HG03378 (cell line): ENCODE measurements around the gene RAPGEF6.
"Not testable (repeated sequence)": the region's sequence is repeated elsewhere in the genome, so short reads cannot be mapped to it uniquely, and the experiment has no call there.

Experiments used
- ATAC-seq: cut with Tn5 transposase; IDR thresholded peaks from one replicate; pipeline ENCODE4 v1.9.1; 2021; ENCODE audit warnings: mild to moderate bottlenecking, moderate library complexity; ENCODE audit not compliant: unreplicated experiment

The RAPGEF6 gene

DNA sequence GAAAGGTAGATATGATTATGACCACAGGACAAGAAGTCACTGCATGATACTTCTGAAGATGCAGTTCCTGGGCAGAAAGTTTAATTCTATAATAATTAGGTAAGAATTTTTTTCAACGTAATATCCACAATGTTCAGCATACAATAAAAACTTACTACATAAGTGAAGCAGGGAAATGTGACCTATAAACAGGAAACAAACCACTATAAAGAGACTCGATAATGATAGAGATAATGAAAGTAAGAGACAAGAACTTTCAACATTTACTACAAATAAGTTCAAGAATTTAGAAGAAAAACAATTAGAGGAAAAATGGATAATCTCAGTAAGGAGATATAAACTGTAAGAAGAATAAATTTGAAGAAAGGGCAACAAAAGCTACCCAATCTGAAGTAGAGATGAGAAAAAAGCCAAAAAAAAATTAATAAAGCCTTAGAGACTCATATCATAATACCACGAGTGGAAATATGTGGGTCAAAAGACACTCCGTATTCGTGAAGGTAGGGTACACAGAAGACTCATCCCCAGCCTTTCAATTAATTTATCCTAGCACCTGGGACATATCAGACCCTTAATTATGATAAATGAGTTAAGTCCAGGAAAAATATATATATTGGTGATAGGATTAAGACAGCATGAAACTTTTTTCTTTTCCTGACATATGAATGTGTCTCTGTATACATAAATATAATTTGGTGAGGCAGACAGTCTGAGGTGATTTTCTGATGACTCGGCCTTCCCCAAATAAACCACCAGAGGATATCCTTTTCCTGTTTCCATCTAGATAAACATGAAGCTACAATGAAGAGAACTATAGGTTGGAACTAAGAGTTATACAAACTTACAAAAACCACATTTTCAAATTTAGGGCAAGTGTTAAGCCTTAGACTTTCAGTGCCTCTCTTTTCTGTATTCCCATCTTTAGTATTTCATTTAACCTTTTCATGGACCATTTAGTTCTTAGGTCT is 120.4 kb downstream of the RAPGEF6 start:
- ATAC-seq = peak; percentile 70

DNA sequence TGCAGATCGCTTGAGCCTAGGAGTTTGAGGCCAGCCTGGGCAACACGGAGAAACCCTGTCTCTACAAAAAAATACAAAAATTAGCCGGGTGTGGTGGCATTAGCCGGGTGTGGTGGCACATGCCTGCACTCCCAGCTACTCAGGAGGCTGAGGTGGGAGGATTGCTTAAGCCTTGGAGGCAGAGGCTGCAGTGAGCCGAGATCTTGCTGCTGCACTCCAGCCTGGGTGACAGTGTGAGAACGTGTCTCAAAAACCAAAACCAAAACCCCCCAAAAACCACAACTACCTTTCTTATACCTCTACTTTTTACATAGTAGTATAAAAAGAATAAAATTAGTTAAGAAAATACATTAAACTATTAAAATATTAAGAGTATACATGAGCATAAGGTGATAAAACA is 121.2 kb downstream of the RAPGEF6 start:
- no peak for ATAC-seq

DNA sequence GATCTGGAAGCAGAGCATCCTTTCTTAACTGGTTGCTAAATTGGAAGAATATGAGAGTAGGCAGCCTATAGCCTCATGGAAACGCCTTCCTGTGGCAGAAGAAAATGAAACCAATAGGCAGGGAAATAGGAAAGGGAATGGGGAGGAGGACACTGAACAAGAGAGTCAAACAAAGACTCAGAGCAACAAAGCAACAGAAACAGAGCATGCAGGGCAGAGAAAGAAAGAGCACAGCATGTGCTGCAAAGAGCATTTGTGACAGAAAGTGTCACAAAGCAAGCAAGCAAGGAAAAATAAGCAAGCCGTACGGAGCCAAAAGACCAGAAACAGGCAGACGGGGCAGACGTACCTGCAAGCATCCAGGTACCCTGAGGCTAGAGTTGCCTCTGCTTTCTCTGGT is 123.1 kb downstream of the RAPGEF6 start:
- no peak for ATAC-seq

DNA sequence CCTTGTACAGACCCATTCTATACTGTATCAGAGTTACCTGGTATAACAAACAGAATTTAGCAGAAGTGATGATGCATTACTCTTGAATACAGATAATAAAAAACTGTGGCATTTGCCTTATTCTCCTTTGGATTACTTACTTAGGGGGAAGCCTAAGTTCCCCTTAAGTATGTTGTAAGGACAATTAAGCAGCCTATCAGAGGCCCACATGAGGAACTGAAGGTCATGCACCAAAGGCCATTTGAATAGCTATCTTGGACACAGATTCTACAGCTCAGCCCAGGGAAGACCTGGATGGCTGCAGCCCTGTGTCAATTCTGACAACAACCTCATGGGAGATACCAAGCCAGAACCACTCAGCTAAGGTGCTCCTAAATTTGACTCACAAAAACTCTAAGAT is 125.2 kb downstream of the RAPGEF6 start:
- no peak for ATAC-seq

DNA sequence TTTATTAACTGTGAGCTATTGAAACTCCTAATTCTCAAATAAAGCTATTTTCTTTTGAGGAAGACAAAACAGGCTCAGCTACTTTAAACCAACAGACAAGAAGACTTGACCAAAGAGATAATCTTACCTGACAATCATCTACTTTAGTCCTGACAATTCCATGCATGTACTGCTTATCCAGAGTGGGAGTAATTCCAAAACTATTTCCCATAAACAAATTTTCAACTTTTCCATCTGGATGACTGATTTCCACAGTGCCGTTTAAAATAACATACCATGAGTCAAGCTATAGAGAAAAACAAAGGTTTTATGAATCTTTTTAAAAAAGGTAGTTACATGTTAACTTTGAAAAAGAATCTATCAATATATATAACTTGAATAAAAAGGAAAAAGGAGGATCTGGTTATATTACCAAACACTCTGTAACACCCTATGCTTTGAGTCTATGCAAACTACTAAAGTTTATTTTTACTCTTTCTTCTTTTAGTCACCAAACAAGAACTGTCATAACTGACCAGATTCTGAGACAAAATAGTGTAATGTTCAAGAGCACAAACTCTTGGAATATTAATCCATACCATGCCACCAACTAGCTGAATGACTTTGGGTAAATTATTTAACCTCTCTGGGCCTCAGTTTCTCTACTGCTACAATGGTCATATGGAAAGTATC is 129.7 kb downstream of the RAPGEF6 start:
- no peak for ATAC-seq

DNA sequence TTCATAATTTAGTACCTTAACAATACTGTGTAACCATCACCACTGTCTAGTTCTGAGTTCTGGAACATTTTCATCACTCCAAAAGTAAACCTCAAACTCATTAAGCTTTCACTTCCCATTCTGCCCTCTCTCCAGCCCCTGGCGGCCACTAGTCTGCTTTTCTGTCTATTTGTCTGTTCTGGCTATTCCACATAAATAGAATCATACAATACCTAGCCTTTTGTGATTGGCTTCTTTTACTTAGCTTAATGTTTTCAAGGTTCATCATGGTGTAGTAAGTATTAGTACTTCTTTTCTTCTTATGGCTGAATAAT is 138.7 kb downstream of the RAPGEF6 start:
- ATAC-seq = peak; percentile 98

DNA sequence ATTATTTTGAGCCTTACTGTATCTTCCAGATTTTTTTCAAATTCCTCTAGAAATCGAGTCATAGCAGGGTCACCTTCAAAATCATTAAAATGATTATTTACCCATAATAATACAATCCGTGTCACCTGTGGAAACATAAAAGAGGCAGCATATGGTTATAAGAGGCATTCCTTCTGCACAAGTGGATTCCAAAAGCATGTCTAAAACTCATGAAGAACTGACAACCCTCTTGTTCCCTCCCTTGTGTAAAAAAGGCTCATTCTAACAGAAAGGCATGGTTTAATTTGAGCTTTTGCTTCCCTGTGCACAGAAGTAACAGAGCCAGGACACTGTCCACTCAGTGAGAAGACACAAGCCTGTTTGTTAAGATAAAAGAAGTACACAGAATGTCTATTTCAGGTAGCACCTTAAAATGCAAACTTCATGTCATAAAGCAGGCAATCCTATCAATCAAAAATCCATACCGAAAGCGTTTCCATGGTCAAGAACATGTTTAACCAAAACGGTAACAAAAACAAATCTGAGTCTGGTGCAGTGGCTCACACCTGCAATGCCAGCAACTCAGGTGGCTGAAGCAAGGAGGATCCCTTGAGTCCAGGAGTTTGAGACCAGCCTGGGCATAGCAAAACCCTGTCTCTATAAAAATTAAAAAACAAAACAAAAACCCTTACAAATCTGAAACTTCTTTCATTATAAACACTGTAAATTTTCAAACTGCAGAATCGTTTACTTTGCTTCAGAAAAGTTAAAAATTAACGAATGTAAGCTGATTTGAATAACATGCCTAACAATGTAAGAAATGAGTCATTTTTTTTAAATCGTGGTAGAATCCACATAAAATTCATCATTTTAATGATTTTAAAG is 139.3 kb downstream of the RAPGEF6 start:
- no peak for ATAC-seq

DNA sequence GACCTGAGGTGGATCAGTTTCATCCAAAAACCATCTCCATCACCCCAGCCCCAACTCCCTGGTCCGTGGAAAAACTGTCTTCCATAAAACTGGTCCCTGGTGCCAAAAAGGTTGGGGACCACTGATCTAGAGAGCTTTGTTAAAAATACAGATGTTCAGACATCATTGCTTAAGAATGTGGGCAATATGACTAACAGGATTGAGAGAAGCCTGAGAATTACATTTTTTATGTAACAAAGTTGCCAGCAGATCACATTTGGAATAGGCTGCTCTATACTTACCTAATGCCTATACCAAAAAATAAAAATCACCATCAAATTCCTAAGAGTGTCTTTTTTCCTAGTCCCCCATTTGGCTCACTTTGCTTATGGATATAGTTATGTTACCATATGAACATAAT is 143.3 kb downstream of the RAPGEF6 start:
- ATAC-seq = no peak

DNA sequence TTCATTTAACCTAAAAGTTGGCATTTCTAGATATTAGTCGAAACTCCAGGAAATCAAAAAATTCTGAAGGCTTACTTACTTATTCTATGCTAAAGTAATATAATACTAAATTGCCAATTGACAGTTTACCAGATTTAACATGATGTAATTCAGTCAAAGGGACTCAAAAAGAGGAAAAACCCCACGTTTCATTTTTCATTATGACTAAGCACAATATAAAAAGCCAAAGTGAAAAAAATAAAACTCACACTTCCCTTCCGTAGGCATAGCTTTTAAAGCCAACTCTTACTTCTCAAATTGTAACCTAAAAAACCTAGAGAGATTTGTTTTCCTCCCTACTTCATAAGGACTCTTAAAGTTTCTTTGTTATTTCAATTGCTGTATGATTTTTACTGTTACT is 146.6 kb downstream of the RAPGEF6 start:
- ATAC-seq = peak; percentile 87

DNA sequence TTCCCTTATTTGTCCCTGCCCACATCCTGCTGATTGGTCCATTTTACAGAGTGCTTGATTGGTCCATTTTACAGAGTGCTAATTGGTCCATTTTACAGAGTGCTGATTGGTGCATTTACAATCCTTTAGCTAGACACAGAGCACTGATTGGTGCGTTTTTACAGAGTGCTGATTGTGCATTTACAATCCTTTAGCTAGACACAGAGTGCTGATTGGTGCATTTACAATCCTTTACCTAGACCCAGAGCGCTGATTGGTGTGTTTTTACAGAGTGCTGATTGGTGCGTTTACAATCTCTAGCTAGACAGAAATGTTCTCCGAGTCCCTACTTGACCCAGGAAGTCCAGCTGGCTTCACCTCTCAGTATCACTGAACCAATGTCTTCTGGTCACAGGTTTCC is 147.7 kb downstream of the RAPGEF6 start:
- not testable (repeated sequence) for ATAC-seq

DNA sequence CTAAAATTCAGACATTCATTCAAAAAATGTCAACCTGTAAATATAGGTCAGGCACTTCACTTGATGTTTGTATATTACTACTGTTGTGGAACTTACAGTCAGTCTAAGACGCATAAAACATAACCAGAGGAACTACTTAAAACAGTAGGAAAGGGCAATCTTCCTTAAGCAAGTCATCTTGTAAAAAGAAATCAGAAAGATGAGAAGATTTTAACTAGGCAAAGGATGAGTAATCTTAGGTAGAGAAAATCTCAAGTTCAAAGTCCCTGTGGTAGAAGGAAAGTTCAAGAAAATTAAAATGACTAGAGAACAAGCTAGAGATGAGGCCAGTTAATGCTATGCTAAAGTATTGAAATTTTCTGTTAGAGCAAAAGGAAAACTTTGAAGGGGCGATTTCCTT is 152.4 kb downstream of the RAPGEF6 start:
- no peak for ATAC-seq

DNA sequence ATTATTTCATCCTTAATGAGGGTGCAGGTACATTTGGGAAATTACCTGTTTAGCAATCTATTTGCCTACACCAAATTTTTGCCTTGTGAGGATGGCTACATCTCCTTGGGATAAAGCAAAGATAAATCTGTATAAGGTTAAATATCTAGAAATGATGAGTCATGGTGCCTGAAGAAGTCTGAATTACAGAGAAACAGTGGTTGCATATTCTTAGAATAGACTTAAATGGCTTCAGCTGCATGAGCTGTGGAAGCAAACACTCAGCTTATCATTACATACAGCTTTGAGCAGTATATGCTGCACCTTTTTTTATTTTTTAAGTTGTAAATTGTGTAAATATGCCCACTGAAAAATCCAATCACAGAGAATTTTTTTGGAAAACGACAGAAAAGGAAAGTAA is 153.5 kb downstream of the RAPGEF6 start:
- no peak for ATAC-seq

DNA sequence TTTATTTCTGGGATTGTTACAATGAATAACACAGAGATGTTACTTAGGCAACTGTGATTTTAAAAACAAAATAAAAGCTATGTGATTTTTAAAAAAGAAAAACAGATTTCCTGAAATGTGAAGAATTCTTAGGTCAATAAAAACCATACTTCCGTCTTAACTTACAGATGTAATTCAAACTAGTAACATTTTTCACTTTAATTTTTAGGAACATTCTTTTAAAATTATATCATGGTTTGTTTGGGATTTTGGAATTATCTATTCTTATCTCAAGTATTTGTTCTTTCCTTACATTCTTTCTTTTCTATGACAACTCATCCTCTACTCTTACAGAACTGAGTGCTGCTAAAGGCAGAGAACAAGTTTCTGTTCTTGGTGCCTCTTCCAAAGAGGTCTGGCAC is 159.5 kb downstream of the RAPGEF6 start:
- no peak for ATAC-seq

DNA sequence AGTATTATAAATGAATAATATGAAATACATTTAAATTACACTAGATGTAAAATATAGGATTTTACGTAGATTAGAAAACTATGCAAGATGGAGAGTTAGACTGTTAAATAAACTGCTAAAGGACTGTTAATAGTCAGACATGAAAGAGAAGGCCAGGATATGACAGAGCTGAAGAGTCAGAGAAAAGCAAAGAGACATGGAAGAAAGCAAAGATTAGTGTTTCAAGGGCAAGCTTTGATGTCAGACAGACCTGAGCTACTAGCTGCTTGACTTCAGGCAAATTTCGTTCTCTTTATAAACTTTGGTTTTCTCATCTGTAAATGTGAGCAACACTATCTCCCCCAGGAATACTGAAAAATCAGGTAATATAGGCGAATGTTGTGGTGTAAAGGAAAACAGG is 161.3 kb downstream of the RAPGEF6 start:
- no peak for ATAC-seq

DNA sequence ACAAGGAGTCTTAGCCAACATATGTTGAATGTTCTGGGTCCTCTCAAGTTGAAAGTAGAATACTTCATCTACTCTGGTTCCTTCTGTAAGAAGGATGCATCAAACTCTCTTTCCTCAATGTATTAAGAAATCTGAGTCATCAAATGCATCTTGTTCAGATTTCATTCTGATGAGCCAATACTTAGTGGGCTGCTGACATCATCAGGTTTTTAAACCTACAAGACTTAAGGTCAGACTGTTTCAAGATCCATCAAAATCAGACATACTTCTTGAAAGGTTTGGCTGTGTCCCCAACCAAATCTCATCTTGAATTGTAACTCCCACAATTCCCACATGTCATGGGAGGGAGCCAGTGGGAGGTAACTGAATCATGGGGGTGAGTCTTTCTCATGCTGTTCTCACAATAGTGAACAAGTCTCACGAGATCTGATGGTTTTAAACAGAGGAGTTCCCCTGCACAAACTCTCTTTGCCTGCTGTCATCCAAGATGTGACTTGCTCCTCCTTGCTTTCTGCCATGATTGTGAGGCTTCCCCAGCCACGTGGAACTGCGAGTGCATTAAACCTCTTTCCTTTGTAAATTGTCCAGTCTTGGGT is 168.8 kb downstream of the RAPGEF6 start:
- no peak for ATAC-seq

DNA sequence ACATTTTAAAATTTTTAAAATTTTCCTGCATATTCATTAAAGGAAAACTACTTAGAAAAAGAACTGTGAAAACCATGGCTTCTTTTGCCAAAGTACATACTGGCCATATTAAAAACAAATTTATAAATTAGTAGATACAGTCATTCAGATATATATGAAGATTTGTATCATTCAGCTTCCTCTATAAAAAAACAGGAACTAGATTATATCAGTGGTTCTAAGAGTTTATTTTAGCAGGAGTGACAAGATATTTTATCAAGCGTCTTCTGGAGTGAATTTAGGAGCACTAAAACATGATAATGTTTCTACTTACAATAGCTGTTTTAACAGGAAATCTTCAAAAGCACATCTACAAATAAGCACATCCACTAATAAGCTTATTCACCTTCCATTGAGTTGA is 171.4 kb downstream of the RAPGEF6 start:
- no peak for ATAC-seq

DNA sequence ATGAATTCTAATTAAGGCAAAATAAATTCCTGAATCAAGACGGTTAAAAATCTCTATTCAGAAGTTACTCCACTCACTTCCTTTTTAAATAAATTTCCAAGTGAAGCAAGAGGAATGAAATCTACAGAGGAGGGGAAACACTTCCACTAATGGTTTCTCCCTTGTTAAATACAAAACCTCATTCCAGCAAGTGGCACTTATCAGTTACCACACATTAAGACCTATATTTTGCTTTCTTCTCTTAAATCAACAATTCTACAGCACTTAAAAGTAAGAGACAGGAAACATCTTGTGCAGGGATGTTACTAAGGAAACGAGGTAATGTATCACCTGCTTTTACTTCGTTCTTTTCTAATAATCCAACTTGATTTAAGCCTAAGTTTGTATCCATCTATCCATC is 172.6 kb downstream of the RAPGEF6 start:
- ATAC-seq = no peak

DNA sequence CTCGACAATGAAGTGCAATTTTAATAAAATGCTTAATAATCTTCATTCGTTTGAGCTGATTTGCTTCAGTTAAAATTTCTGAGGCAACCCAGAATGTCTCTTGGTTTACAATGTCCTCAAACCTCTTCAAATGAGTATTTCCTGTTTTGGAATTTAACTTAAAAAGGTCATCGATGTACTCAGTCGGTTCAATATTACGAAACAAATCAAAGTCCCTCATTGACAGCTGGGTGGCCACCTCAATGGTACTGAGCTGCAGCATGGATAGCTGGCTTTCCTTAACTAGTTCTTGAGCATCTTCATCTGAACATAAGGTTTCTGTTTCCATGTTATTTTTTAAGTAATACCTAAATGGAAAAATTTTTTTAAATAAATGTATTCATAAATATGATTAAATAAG is 173.3 kb downstream of the RAPGEF6 start:
- ATAC-seq = no peak

DNA sequence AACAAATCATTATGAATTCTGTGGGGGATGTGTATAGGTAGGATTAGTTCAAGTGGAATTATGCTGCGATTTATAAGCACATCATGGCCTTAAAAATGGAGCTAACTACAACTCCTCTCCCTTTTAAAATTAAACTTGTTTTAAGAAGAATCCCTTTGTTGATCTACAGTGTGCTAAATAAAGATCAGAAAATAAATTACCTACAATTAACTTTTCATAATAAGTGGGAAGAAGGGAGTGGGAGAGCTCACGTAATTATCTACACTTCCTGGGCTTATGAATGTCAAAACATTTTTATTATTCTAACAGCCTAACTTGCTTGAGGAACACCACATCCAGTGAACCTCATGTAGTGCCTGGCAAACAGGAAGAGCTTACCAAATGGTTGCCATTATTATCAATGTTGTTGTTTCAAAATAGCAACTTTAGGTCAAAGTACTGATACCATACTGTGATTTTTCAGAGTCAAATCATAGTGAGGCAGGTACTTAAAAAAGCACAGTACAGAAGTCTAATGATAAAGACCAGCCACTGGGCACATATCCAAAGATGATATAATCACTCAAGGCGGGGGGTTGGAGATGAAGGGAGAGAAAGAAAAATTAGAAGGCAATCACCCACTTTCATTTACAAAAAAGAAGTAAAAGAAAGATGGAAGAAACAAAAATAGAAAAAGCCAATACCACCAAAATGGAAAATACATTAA is 174.0 kb downstream of the RAPGEF6 start:
- no peak for ATAC-seq

DNA sequence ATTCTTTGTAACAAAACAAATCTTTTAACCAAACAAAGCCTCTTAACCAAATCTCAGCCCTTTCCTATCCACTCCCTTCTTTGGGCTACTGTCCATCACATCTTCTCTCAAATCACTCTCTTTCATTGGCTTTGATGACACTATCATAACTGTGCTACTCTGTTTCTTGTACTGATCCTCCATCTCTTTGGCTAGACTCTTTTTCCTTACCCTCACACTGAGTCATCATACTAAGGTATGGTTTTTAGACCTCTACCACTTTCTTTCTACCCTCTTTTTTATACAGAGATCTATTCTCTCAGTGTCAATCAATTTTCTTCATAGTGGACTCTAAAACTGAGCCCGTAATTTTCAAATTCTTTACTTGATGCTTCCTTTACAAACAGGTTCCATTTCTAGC is 174.9 kb downstream of the RAPGEF6 start:
- ATAC-seq = no peak

DNA sequence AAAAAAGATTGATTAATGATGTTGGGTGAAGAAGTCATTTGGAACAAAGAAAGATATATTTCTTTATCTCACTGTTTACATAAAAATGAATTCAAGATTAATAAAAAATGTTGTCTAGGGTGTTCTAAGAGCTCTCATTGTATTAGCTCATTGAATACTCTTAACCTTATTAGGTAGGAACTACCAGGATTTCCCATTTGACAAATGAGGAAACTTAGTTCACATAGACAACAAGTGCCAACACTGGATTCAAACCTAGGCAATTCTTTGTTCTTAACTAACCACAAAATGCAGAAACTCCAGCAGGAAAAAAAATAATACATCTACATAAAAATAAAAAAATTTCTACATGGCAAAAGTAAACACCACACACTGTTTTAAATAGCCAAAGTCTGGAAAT is 175.8 kb downstream of the RAPGEF6 start:
- no peak for ATAC-seq
